Cortex of kidney (tissue), 1 donor: Measurements from ENCODE around the gene CRHR2.

Experiments used
- DNase-seq: peaks from one replicate; lab custom pipeline; 2025; lab: John Stamatoyannopoulos, UW

CRHR2 gene

DNA sequence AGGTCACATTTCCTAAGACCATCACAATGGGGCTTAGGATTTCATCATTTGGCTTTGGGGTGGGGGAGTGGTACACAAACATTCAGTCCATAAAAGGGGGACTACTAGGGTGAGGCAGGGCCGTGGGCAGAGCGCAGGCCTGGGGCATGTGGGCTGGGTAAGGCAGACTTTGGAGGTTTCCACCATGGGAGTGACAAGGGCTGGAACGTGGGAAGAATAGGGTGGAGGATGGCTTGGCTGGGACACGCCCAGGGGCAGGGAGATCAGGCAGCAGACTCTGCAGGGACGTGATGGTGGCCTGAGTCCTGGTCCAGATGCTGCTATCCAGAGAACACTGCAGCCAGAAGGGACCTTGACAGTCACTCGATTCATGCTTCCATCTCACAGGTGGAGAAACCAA, 24.7 kb upstream of the CRHR2 start:
- DNase-seq = no peak

DNA sequence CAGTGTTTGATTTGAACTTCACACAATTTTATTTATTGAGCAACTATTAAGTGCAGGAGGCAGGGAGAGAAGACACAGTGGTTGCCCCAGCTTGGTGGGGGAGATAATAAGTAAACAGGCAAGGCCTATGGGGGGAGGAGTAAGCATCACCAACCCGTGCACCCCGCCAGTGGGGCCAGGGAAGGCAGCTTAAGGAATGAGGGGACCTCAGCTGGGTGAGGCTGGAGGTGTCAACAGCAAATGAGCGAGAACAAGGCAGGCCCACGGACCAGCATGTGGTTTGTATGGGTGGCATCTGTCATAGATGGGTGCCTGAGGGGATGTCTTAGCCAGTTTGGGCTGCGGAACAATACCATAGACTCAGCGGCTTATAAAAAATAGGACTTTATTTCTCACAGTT, 24.1 kb upstream of the CRHR2 start:
- no peak for DNase-seq

DNA sequence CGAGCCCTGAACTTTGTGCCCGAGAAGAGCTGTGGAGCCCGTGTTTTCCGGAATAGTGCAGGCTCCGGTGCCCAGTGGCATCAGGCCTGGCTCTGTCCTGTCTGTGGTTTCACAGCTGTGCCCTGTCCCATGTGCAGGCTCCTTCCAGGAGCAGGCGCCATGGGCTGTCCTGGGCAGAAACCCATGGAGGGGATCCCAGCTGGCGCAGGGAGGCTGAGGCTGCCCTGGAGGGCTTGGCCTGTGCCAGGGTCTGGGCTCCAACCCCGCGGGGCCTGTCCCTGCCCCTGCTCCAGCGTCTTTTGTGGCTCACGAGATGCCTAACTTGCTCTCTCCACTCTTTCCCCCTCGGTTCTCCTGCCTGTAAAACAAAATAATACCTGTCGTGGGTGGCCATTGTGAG, 23.3 kb upstream of the CRHR2 start:
- DNase-seq = no peak

DNA sequence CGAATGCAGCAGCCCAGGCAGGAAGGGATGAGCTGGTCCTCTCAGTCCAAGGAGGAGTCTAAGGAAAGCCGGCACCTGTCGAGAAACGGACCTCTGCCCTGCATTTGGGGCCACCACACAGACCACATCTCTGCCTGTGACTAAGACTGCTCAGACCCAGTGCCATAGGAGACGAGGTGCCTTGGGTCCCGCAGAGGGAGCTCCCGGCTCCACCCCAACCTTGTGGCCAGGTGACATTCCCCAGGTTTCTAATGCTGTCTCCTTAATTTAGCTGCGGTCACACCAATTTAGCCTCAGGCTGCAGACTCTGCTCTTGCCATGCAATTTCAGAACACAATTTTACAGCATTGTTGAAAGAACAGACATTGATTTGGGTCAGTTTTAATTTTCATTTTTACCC, 22.8 kb upstream of the CRHR2 start:
- DNase-seq = no peak

DNA sequence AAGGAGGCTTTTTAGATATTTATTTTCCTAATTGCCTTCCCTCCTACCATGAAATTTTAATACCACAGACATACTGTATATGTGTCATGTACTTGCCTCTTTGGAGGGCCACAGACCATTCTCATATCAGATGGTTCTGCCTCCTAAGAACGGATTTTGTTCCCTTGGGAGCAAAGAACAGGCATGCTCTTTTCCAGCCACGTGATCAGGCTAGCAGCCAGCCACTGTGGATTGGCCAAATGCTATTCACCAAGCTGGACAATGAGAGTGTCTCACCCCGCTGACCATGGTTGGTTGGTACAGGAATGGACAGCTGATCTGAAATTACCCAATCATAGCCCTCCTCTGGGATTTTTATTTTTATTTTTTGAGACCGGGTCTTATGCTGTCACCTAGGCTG, 21.5 kb upstream of the CRHR2 start:
- DNase-seq = no peak

DNA sequence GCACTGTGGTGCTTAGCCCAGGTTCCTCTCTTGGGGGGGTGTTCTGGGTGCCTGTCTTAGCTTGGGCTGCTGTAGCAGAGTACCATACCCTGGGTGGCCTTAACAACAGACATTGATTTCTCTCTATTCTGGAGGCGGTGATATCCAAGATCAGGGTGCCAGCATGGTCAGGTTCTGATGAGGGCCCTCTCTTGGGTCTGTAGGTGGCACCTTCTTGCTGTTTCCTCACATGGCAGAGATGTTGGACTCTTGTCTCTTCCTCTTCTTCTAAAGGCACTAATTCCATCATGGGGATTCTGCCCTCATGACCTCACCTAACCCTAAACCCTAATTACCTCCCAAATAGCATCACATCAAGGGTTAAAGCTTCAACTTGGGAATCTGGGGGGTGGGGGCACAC, 19.9 kb upstream of the CRHR2 start:
- no peak for DNase-seq

DNA sequence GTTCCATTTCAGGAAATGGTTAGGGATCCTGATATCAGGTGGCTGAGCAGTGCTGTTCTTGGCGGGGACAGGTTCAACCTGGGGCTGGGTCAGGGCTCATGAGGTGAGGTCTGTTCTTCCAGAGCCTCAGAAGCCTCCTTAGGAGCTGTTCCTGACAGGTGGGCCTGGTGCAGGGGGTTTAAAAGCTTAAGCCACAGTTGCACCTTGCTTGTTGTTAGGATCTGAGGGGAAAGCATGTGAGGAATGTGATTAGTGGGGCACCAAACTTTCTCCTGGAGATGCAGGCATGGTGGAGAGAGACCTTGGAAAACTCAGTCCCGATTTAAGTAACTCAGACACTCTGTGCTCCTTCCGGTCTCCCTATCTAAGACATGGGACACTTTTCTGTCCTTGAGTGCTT, 18.7 kb upstream of the CRHR2 start:
- DNase-seq = no peak

DNA sequence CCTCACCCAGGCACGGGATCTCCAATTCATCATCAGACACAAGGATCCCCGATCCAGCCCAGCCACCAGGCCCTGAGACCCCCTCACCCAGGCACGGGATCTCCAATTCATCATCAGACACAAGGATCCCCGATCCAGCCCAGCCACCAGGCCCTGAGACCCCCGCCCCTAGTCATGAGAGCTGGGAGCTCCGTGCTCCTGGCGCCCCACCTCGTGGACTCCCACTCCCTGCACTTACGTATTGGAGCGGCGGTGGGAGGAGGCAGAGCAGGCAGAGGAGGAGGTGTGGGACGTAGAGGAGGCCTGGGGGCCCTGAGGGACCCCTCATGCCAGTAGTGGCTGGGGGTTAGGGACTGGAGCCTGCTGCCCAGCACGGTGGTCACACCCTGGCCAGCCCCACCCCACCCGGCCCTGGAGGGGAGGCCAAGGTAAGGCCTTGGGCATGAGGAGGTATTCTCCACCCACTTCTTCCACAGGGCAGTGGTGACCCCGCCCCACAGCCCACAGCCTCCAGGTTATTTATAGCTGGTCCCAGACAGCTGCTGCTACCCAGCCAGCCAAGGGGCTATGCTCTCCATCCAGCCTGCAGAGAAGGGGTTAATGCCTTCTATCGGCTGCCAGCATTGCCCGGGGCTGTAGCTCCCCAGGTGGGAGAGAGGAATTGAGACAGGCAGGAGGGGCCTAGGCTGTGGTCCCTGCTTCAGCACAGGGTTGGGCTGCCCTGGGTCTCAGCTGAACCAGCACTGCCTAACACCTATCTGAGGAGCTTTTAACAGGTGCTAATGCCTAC, 17.6 kb upstream of the CRHR2 start:
- DNase-seq = no peak

DNA sequence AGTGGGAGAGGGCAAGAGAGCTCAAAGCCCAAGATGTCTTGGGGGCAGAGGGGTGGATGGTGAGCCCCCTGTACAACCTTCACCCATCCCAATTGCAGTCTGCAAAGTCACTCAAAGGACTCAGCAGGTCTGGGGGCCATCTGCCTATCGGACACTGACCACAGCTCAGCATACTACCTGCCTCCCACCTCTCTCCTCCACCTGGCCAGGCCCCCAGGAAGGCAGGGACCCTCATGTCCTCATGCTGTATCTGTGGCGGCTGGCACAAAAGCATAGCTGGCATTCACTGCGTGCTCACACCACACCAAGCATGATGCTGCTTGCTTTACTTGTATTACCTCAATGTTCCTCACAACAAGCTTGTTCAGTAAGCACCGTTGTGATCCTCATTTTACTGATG, 16.2 kb upstream of the CRHR2 start:
- DNase-seq = no peak

DNA sequence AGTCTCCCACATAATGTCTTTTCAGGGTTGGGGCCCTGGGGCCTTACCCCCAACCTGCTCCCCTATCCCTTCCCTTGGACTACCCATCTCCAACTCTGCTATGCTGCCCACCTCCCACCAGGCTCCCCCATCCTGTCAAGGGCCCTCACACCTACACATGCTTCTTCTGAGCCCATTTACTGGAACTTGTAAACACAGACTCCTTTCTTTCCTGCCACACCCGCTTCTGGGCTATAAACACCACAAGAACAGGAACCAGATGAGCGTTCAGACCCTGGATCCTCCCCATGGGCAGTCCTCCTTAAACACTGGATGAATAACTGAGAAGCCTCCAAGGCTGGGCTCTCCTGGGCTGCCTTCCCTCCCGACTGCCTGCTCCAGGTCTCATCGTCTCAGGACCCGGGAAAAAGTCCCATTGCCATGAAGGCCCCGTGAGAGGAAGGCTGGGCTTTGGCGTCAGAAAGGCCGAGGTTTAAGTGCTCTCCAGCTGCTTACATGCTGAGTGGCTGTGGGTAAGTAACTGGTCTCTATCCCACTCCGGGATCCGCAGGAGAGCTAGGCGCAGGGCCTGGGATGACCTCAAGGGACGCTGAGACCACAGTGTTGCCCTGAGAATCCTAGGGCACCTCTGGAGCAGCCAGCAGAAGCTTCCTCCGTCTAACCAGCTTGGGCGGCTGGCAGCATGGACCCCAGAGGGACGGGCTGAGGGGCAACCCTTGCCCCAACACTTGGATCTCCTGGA, 15.6 kb upstream of the CRHR2 start:
- DNase-seq = no peak

DNA sequence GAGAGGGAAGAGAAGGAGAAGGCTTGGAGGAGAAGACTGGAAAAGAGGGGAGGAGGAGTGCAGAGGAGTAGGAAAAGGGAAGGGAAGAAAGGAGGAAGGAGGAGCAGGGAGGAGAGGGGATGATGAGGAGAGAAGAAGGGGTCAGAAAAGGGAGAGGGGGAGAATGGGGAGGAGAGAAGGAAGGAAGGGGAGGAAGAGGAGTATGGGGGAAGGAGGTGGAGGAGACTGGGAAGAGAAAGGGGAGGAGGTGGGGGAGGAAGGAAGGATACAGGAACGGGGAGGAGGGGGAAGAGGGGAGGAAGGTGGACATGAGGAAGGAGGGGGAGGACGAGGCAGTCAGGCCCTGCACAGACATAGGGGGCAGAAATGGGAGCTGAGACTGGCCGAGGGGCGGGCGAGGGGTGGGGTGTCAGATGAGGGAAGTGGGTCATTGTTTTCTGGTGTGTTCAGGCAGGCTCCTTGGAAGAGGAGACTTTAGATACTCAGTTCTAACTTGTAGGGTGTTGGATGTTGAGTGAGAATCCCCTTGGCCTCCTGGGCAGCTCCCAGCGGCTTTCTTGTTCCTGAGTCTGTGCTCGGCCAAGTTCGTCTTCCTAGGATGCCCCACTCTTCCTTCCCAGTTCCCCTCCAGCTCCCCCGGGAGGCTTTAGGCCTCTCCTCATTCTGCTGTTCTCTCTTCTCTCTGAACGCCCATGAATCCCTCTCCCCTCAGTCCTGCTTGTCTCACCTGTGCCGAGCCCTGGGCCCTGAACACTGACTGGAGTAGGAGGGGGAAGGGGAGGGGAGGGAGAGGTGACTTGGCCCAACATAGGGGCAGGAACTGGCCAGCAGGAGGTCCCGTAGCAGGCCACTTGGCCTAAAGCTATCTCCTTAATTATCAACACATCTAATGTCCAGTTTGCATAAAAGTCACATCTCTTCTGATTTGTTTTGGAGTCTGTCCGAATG, 12.8 kb upstream of the CRHR2 start:
- no peak for DNase-seq

DNA sequence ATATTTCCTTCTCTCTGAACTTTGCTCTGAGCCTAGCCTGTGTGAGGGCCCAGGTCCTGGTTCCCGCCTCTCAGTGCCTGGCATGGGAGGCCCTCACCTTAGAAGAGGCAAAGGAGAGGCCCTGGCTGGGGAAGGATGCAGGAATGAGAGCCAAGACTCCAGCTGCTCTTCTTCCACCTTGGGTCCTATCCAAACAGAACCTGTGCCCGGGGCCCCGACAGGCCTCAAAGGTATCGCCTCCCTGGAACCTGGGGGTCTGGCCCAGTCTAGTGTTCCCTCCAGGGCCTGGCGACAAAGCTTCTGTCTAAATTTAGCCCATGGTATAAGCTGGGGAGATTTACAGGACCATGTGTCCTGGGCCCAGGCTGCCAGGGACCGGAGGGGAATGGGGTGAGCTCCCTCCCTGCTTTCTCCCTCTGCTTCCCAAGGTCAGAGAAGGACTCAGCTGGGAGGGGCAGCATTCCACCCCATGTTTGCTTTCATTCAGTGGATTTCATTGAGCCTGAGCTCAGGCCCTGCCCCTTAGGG, 12.0 kb upstream of the CRHR2 start:
- DNase-seq = no peak

DNA sequence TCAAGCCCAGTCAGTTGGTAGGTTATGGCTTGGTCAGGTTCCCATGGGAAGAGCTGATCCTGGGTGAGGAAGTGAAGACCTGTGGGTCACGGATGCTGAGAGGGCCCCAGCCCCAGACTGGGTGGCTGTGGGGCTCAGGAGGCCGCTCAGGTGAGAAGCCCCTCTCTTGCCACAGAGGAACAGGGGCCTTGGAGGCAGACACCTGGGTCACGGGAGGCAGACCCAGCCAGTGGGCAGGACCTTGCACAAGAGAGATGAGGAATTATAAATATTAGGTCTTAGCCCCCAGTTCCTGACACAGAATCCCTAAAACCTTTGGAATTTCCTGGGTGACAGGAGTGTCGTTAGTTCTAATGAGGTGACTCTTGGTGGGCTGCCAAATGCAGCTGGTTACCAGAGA, 10.6 kb upstream of the CRHR2 start:
- DNase-seq = no peak

DNA sequence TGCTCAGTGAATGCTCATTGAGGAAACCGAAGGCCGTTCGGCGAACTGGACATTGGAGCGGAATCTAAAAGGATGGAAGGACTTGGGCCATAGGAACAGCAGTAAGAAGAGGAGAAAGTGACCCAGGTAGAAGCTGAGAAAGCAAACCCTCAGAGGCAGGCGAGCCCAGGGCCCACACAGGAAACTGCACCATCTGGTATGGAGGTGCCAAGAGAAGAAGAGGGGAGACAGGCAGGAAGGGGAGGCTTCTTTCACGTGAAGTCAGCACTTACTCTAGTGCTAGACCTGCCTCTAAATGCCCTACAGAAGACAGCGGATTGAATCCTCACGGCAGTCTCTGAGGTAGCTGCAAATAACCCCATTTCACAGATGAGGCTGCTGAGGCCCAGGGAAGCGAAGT, 10.2 kb upstream of the CRHR2 start:
- no peak for DNase-seq

DNA sequence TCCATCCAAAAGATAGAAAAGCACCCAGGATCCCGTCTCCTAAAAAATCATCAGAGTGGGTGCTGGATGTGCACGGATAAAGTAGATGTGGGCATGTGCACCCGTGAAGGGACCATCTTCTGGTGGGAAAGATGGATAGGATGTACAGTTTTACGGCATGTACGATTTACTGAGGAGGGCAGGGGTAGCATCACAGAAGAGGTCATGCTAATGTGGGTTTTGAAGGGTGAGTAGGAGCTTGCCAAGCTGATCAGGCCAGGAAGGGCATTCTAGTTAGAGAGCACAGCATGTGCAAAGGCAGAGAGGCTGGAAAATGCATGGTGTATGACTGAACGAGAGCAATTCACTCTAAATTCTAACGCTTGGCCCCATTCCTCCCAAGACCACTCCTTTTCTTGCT, 7.8 kb upstream of the CRHR2 start:
- DNase-seq = no peak

DNA sequence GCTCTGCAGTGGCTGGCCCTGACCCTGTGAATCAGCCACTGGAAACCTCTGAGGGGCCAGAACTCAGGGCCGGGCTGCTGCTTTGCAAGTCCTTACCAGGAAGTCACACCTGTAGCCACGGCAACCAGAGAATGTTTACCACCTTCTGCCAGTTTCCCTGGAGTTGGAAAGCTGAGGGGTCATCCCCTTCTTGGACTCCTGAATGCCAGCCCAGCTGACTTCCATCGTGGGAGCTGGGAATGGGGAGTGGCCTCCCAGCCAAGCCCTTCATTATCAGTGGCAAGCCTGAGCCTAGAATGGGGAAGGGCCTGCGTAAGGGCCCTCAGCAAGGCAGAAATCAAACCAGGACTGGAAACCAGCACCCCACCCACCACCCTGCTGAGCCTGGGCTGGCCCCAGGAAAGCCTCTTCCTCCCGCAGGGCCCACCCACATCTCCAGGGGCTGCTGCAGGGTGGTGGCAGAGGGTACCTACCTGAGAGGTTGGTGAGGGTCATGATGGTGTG, 6.5 kb upstream of the CRHR2 start:
- no peak for DNase-seq

DNA sequence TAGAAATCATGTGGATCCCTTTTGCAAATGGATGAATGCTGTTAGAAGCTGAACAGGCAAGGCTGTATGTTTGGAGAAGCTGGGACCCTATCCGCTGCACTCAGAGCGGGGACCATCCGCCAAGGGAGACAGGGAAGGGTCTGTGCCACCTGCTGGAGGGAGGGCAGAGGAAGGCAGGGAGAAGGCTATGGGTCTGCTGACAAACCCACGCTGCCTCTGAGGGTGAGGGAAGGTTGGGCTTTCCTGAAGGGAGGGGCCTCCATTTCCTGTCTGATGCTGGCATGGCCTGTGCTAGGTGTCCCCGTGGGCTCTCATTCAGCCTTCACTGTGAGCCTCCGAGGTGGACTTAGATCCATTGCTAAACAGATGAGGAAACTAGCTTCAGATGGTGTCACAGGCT, 5.3 kb upstream of the CRHR2 start:
- no peak for DNase-seq

DNA sequence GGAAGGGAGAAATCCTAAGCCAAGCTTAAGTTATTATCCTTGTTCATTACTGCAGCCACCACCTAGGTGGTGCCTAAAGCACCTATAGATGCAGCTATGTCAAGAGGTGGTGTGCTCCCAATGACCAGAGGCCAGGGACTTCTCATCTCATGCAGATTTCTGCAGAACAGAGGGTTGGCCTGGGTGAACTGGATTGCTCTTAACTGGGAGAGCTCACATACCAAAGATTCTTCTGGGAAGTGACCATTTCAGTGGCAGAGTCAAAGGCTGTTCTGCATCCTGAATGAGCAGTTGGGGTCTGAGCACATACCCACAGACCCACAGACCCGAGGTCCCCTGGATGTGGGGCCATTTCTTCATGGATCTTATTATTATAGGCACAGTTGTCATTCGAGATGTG, 2.1 kb upstream of the CRHR2 start:
- no peak for DNase-seq

DNA sequence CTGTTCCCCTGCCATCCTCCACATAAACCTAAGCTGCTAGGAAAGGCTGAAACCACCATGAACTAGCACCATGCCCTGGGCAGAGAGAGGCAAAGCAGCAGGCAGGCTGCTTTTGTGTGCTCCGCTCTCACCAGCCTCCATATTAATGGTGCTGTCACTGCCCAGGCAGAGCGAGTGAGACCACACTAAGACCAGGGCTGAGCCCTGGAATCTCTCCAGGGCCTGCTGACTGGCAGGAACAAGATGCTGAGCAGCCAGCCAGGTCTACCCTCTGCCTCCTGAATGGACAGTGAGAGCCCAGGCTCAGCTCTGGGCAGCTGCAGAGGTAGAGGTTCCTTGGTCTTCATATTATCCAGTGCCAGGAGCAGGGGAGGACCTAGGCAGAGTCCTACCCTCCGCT, 1.6 kb upstream of the CRHR2 start:
- DNase-seq = no peak

DNA sequence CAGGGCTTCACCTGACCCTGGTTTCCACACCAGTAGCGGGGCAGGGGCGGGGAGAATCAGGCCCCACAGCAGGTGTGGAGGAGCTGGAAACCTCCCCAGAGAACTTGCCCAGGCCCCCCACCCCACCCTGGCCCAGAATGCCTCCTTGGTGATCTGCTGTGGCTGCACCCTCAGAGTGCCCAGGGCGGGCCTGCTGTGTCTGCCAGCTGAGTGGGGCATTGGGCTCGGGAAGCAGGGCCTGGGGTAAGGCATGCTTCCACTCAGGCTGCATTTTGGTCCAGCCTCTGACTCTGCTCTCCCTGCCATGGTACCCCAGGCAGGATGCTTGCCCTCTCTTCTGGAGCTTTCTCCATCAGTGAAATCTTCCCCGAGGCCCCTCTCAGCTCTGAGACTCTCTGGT, 1.1 kb upstream of the CRHR2 start:
- no peak for DNase-seq

DNA sequence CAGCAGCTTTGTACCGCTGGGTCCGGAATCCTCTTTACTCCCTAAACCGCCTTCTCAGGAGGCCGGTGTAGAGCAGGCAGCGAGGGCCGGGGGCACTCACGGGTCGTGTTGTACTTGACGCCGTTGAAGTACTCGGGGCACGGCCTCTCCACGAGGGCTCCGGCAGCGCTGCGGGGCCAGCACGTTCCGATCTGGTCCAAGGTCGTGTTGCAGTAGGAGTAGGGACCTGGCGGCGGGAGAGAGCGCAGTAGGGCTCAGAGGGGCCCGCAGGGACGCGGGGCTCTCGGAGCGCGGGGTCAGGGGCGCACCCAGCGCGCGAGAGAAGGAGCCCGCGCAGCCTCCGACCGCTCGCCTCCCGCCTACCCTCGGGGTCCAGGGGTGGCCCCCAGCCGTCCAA, 443 bp downstream of the CRHR2 start:
- no peak for DNase-seq

DNA sequence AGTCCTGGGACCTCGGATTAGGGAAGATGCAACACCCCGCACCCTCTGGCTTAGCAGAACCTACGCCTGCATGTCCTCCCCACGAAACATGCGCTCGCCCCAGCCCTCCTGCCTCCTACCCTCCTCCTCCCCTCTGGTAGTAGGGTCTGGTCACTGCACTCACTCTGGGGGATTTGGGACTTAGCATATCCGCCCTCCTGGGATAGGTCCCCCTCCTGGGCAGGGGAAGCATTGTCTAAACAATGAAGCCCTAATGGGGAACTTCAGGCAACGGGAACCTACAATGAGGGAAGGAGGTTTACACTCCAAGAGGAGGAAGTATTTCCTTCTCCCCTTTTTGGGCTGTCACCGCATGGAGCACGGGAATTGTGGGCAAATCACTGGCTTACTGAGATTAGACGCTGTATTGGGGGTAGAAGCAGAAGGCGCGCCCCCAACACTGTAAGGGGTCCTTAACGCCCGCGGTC, 892 bp downstream of the CRHR2 start:
- no peak for DNase-seq
